Nephron (organoid): ENCODE data around the gene CAMK2D.

ENCODE experiments used
- H3K27ac Mint-ChIP-seq, 3 experiments: 2 replicates each; pipeline ENCODE4 v1.8.0; 2020; ENCODE audit warnings: mixed read lengths in 3 of 3, mild to moderate bottlenecking in 2 of 3, moderate library complexity in 1 of 3
- H3K27me3 Mint-ChIP-seq: 2 replicates; pipeline ENCODE4 v1.8.0; 2021; ENCODE audit warnings: low read depth, mild to moderate bottlenecking, moderate library complexity, mixed read lengths
- H3K36me3 Mint-ChIP-seq: 2 replicates; pipeline ENCODE4 v1.8.0; 2020; ENCODE audit warnings: low read depth, mixed read lengths
- H3K4me1 Mint-ChIP-seq: 2 replicates; pipeline ENCODE4 v1.8.0; 2020; ENCODE audit warnings: mixed read lengths
- H3K4me3 Mint-ChIP-seq, 3 experiments: 2 replicates each; pipeline ENCODE4 v1.8.0; 2020; ENCODE audit warnings: mild to moderate bottlenecking in 3 of 3, mixed read lengths in 3 of 3, moderate library complexity in 2 of 3
- H3K9me3 Mint-ChIP-seq: 2 replicates; pipeline ENCODE4 v1.8.0; 2020; ENCODE audit warnings: mixed read lengths
- CTCF ChIP-seq, 3 experiments: fragments of 200-600 bp; sonication (generic); IDR thresholded peaks; one replicate each; pipeline ENCODE4 v1.5.0; 2021; ENCODE audit warnings: antibody characterized with exemption in 3 of 3; ENCODE audit not compliant: unreplicated experiment in 3 of 3

Gene CAMK2D

GRCh38 chr4:113537203-113537602, 224.3 kb downstream of the CAMK2D start:
- peaks cover 16% of the 10 kb centered on the region for H3K36me3 Mint-ChIP-seq
- H3K27me3 Mint-ChIP-seq, result no peaks in the 10 kb centered on the region
- peaks cover 58% of the 10 kb centered on the region for H3K4me1 Mint-ChIP-seq
- no peak for TF ChIP-seq CTCF (IDR thresholded peaks at IDR 0.05; ENCODE audit: unreplicated experiment in 3 of 3)
- H3K4me3 Mint-ChIP-seq, result no peak overlapping the region
- peak overlapping the region; percentile 30 to 76 (median 43) for H3K27ac Mint-ChIP-seq
- no peaks in the 10 kb centered on the region for H3K9me3 Mint-ChIP-seq

- no peak for TF ChIP-seq CTCF (IDR thresholded peaks at IDR 0.05; ENCODE audit: unreplicated experiment in 3 of 3)
- H3K27ac Mint-ChIP-seq, result peak overlapping the region in 1 of 3 experiments; percentile 18
- peaks cover 44% of the 10 kb centered on the region for H3K4me1 Mint-ChIP-seq
- H3K36me3 Mint-ChIP-seq, result peaks cover 25% of the 10 kb centered on the region
- no peaks in the 10 kb centered on the region for H3K9me3 Mint-ChIP-seq
- H3K27me3 Mint-ChIP-seq, result no peaks in the 10 kb centered on the region
- H3K4me3 Mint-ChIP-seq, result no peak overlapping the region
Measured at GRCh38 chr4:113534711-113535110, 226.8 kb downstream of the CAMK2D start.

GRCh38 chr4:113531572-113531971, 230.0 kb downstream of the CAMK2D start:
- H3K27ac Mint-ChIP-seq, result no peak overlapping the region
- TF ChIP-seq CTCF (IDR thresholded peaks at IDR 0.05; ENCODE audit: unreplicated experiment in 3 of 3), result no peak
- no peaks in the 10 kb centered on the region for H3K9me3 Mint-ChIP-seq
- H3K4me1 Mint-ChIP-seq, result peaks cover 23% of the 10 kb centered on the region
- no peaks in the 10 kb centered on the region for H3K27me3 Mint-ChIP-seq
- H3K4me3 Mint-ChIP-seq, result no peak overlapping the region
- peaks cover 28% of the 10 kb centered on the region for H3K36me3 Mint-ChIP-seq

GRCh38 chr4:113528395-113528794, 233.1 kb downstream of the CAMK2D start:
- H3K4me1 Mint-ChIP-seq, result no peaks in the 10 kb centered on the region

GRCh38 chr4:113525521-113525920, 236.0 kb downstream of the CAMK2D start:
- Mint-ChIP-seq H3K9me3 (no peaks in the 10 kb centered on the region), H3K27me3 (no peaks in the 10 kb centered on the region), H3K4me3 (no peak overlapping the region)

More at GRCh38 chr4:113528395-113528794, 233.1 kb downstream of the CAMK2D start:
- Mint-ChIP-seq H3K4me3 (no peak overlapping the region), H3K27me3 (no peaks in the 10 kb centered on the region), H3K36me3 (peaks cover 28% of the 10 kb centered on the region), H3K9me3 (no peaks in the 10 kb centered on the region), H3K27ac (no peak overlapping the region)
- no peak for TF ChIP-seq CTCF (IDR thresholded peaks at IDR 0.05; ENCODE audit: unreplicated experiment in 3 of 3)

More at GRCh38 chr4:113525521-113525920, 236.0 kb downstream of the CAMK2D start:
- TF ChIP-seq CTCF (IDR thresholded peaks at IDR 0.05; ENCODE audit: unreplicated experiment in 3 of 3), result no peak
- Mint-ChIP-seq H3K27ac (no peak overlapping the region), H3K4me1 (no peaks in the 10 kb centered on the region), H3K36me3 (peaks cover 31% of the 10 kb centered on the region)
